K562 (cell line): ENCODE data around the gene HUNK. TPM values are rescaled to one million over a fixed set of nuclear protein-coding genes. Genes with fewer than 3 reads are reported as not detected.

Source experiments
- ATAC-seq: fragments of 200-7000 bp; cut with Tn5 transposase; 3 replicates; pipeline ENCODE4 v1.9.1; 2020; ENCODE audit warnings: moderate library complexity
- BruUV-seq: library from RNA; stranded (reverse); fragments of 400-500 nt; replicated peaks from 2 replicates; lab custom pipeline; 2021; lab: Mats Ljungman, UMichigan
- CTCF ChIA-PET: fragments of 300-600 bp; formaldehyde crosslinking; extraction: SDS; loops from one replicate; lab custom pipeline; 2021; ENCODE audit warnings: low intra/inter-chr PET ratio; lab: Yijun Ruan, JAX
- POLR2A ChIA-PET: fragments of 300-600, 350-650 bp; sonication (Branson Sonifier 250); formaldehyde crosslinking; extraction: SDS; loops from one replicate; lab custom pipeline; 2021; ENCODE audit warnings: antibody characterized with exemption, inconsistent platforms; lab: Yijun Ruan, JAX
- DNase-seq, 4 experiments: peaks; one replicate each; pipeline versions ENCODE4 v3.0.0 to v3.0.0-alpha.2; 2011 to 2018; ENCODE audit warnings: low spot score in 3 of 4, mixed read lengths in 3 of 4; ENCODE audit errors: extremely low read depth in 1 of 4
- FAIRE-seq: peaks from 2 replicates; lab custom pipeline; 2011; peaks lifted over from hg19 to GRCh38; lab: Jason Lieb, UNC
- H2AFZ ChIP-seq: 2 replicates; pipeline ENCODE4 v1.6.0; 2011; ENCODE audit warnings: low read depth, low read length, control low read depth, inconsistent platforms
- H3K27ac ChIP-seq: fragments of 200-600 bp; 3 replicates; pipeline ENCODE4 v1.8.0; 2011; ENCODE audit warnings: low read depth, mild to moderate bottlenecking, control low read depth, inconsistent platforms, low read length, moderate library complexity, mixed read lengths; ENCODE audit errors: extremely low read depth
- H3K27me3 ChIP-seq, 2 experiments: fragments of 300-600 bp in 1 of 2; 2 replicates in 1 of 2; 3 replicates in 1 of 2; pipeline versions ENCODE4 v1.6.0 to v1.8.0; 2011; ENCODE audit warnings: inconsistent platforms in 2 of 2, low read length in 2 of 2, mild to moderate bottlenecking in 1 of 2, mixed read lengths in 1 of 2, moderate library complexity in 1 of 2; ENCODE audit not compliant: control insufficient read depth in 2 of 2, insufficient read depth in 2 of 2
- H3K36me3 ChIP-seq: fragments of 300-600 bp; 3 replicates; pipeline ENCODE4 v1.8.0; 2011; ENCODE audit warnings: mild to moderate bottlenecking, low read length, inconsistent platforms; ENCODE audit not compliant: control insufficient read depth, insufficient read depth
- H3K4me1 ChIP-seq, 2 experiments: fragments of 200-600 bp in 1 of 2; replicated peaks in 1 of 2; 2 replicates in 1 of 2; 3 replicates in 1 of 2; pipeline versions ENCODE4 v1.5.1 to v1.8.0; 2011; ENCODE audit warnings: inconsistent platforms in 2 of 2, low read length in 2 of 2, mild to moderate bottlenecking in 1 of 2, mixed read lengths in 1 of 2, moderate library complexity in 1 of 2; ENCODE audit not compliant: control insufficient read depth in 2 of 2, insufficient read depth in 2 of 2
- H3K4me2 ChIP-seq: 2 replicates; pipeline ENCODE4 v1.6.1; 2011; ENCODE audit warnings: low read length, control low read depth, inconsistent platforms, mixed read lengths; ENCODE audit not compliant: insufficient read depth
- H3K4me3 ChIP-seq: fragments of 200-600 bp; sonication (generic), shearing (Covaris generic); 2 replicates; pipeline ENCODE4 v1.5.1; 2016; ENCODE audit warnings: control low read depth, inconsistent platforms
- H3K79me2 ChIP-seq: fragments of 200-600 bp; 3 replicates; pipeline ENCODE4 v1.8.0; 2011; ENCODE audit warnings: low read length, inconsistent platforms; ENCODE audit not compliant: control insufficient read depth, insufficient read depth
- H3K9ac ChIP-seq, 2 experiments: 2 replicates each; pipeline versions ENCODE4 v1.6.0 to v1.6.1; 2011; ENCODE audit warnings: low read depth in 2 of 2, low read length in 2 of 2, control low read depth in 1 of 2, inconsistent platforms in 1 of 2, mild to moderate bottlenecking in 1 of 2, mixed read lengths in 1 of 2; ENCODE audit not compliant: insufficient read depth in 1 of 2
- H3K9me1 ChIP-seq: one replicate; pipeline ENCODE4 v1.6.0; 2011; ENCODE audit warnings: inconsistent platforms, mild to moderate bottlenecking, low read length, moderate library complexity; ENCODE audit not compliant: control insufficient read depth, insufficient read depth
- H3K9me3 ChIP-seq: replicated peaks from 2 replicates; pipeline ENCODE4 v1.5.1; 2011; ENCODE audit warnings: low read depth, low read length, inconsistent platforms; ENCODE audit not compliant: control insufficient read depth, insufficient read depth
- H4K20me1 ChIP-seq: replicated peaks from 2 replicates; pipeline ENCODE4 v1.6.1; 2011; ENCODE audit warnings: low read length, inconsistent platforms, mixed read lengths; ENCODE audit not compliant: control insufficient read depth, insufficient read depth
- BCOR ChIP-seq: fragments of 450-650 bp; IDR thresholded peaks from 2 replicates; pipeline ENCODE4 v1.6.1; 2016
- CBFA2T3 ChIP-seq: fragments of 450-650 bp; IDR thresholded peaks from 2 replicates; pipeline ENCODE4 v1.6.1; 2017
- CTBP1 ChIP-seq: fragments of 450-650 bp; IDR thresholded peaks from 2 replicates; pipeline ENCODE4 v1.6.1; 2016; ENCODE audit warnings: borderline replicate concordance
- DMBX1 ChIP-seq: fragments of 250-450 bp; sonication (Bioruptor Pico); IDR thresholded peaks from 2 replicates; pipeline ENCODE4 v1.8.0; 2022; ENCODE audit warnings: inconsistent platforms, mild to moderate bottlenecking, moderate library complexity, borderline replicate concordance
- FOS ChIP-seq: IDR thresholded peaks from 3 replicates; pipeline ENCODE4 v1.6.1; 2011; ENCODE audit not compliant: insufficient read length; ENCODE audit errors: extremely low read depth
- HDAC3 ChIP-seq: fragments of 450-650 bp; IDR thresholded peaks from 2 replicates; pipeline ENCODE4 v1.6.1; 2018; ENCODE audit warnings: borderline replicate concordance, mild to moderate bottlenecking, moderate library complexity; ENCODE audit not compliant: partially characterized antibody
- SREBF1 ChIP-seq: fragments of 150-350 bp; IDR thresholded peaks from 2 replicates; pipeline ENCODE4 v1.6.1; 2014; ENCODE audit warnings: antibody characterized with exemption, low read depth, low read length, borderline replicate concordance
- ZNF175 ChIP-seq: fragments of 200-800 bp; sonication (Bioruptor generic); IDR thresholded peaks from 2 replicates; pipeline ENCODE4 v1.6.1; 2016; ENCODE audit warnings: low read depth, mild to moderate bottlenecking, missing genetic modification characterization, missing compliant biosample characterization
- ZSCAN32 ChIP-seq: fragments of 450-650 bp; formaldehyde crosslinking; IDR thresholded peaks from 2 replicates; pipeline ENCODE4 v1.4.0; 2020; ENCODE audit warnings: mild to moderate bottlenecking, moderate library complexity
- WGBS: fragments of 100-300 bp; shearing (Covaris generic); methylation state at CpG from one replicate; pipeline ENCODE4 v1.1.6; 2016; ENCODE audit warnings: low coverage, mixed read lengths; ENCODE audit not compliant: insufficient coverage; ENCODE audit errors: missing lambda C conversion rate; 5-methylcytosine and 5-hydroxymethylcytosine counted together
- in situ Hi-C: fragments of 300-500 bp; cut with MboI; formaldehyde crosslinking; loops from 4 replicates; pipeline ENCODE4 v1.15.0; 2018; ENCODE audit warnings: inconsistent platforms, mixed read lengths
- intact Hi-C: fragments of 100-400 bp; cut with micrococcal nuclease; formaldehyde crosslinking; loops from 2 replicates; pipeline ENCODE4 v1.14.2; 2022
- polyA plus RNA-seq, 8 experiments: library from polyadenylated mRNA; depleted of rRNA in 4 of 8; stranded (reverse) in 5 of 8; unstranded in 3 of 8; fragments of >200 nt; fragmentation: Nextera tagmentation in 2 of 8; fragmentation: Illumina TruSeq in 1 of 8; extraction: Ambion mirVana in 2 of 8; extraction: Trizol in 1 of 8; gene quantifications; 2 replicates each; pipeline versions ENCODE4 v1.2.1 to v1.2.3, GENCODE V29; 2011 to 2014; ENCODE audit warnings: inconsistent platforms in 1 of 8, missing spikeins in 1 of 8
- total RNA-seq, 7 experiments: library from RNA; depleted of rRNA in 6 of 7; stranded (reverse); fragments of >200 nt in 6 of 7; fragmentation: Illumina TruSeq in 2 of 7; extraction: Trizol in 2 of 7; gene quantifications; 2 replicates each; pipeline versions ENCODE4 v1.2.1 to v1.2.3, GENCODE V29; 2011 to 2021; ENCODE audit warnings: low replicate concordance in 1 of 7
- TF ChIP-seq, protein P1 (sequence below): fragments of 150-350 bp; conservative IDR thresholded peaks from 2 replicates; pipeline ENCODE4 v1.6.1; 2014; ENCODE audit warnings: low read length
- TF ChIP-seq, protein P2 (sequence below): sonication (generic); formaldehyde crosslinking; IDR thresholded peaks from 2 replicates; pipeline ENCODE4 v1.8.0; 2023; ENCODE audit warnings: missing genetic modification reagents, mild to moderate bottlenecking, borderline replicate concordance
- TF ChIP-seq, protein P3 (sequence below): IDR thresholded peaks from 2 replicates; pipeline ENCODE4 v1.6.1; 2011; ENCODE audit not compliant: insufficient read length; ENCODE audit errors: extremely low read depth

HUNK gene
- total and polyA plus RNA-seq, 9 of the 15 experiments (the other 6 are each of a cell fraction or from before 2014, with no cell fraction given): not detected

DNA sequence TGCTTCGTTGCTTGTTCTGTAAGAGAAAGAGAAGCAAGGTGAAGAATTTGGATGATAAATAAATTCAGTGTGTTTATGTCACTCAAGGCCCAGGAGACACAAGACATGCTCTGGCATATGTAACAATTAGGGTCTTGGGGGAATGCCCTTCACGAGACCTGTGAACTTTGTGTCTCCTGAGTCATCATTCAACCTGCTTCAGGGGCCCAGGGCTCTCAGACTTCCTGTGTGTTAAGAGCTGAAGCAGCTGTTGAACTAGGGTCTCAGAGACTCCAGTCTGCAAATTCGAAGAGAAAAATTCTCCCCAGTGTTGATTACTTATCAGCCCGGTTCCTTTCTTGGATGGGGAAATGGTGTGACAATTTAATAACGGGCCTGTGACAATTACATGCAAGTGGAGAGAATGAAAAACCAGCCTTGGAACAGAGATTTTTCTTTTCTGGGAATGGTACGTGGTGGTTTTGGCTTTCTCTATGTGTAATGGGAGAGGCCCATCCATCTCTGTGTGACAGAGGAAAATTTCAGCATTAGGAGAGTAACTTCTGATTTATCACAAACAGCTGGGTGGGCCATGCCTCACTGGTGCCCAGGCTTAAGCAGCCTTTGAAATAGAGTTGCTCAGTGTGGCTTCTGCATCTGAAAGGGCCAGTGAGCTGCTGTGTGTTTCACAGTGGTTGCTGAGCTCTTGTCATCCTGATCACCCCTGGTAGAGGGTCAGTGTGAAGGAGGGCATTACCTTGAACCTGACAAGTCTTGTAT, 22.4 kb downstream of the HUNK start (continued):
- TF ChIP-seq ZNF175 (CRISPR knock-in tag) (no peak), HDAC3 (no peak), FOS (no peak), BCOR (no peak)

DNA sequence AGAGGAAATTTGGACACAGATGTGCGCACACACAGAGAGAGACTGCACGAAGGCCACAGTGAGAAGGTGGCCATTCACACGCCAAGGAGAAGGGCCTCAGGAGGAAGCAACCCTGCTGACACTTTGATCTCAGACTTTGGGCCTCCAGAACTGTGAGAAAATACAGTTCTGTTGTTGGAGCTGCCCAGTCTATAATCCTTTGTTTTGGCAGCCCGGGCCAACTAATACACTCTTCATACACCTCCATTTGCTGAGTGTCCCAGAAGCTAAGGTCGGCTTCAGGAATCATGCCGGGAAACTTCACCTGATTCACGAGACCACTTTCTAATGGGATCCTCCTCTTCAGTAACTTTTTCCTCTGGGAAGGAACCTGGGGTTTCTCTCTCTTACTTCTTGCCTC, 23.2 kb downstream of the HUNK start:
- Histone ChIP-seq H3K9me1 (no peaks in the 10 kb centered on the region), H4K20me1 (no peaks in the 10 kb centered on the region), H3K4me2 (no peak overlapping the region), H3K9me3 (no peaks in the 10 kb centered on the region), H3K4me1 (no peaks in the 10 kb centered on the region), H3K27ac (no peak overlapping the region), H2AFZ (no peak overlapping the region), H3K9ac (no peak overlapping the region), H3K27me3 (peaks cover 18 to 19% of the 10 kb centered on the region in 2 experiments; a peak in 4 of 5 replicates), H3K79me2 (no peaks in the 10 kb centered on the region), H3K4me3 (no peak overlapping the region), H3K36me3 (no peaks in the 10 kb centered on the region)
- WGBS: 0% methylated on average over 7 of the region's 7 CpGs
- CTCF ChIA-PET: no interaction called here
- POLR2A ChIA-PET: interaction anchor here (0.8 kb wide), 1 partner anchor 427 kb away, joined by 4 read pairs; no protein-coding TSS in a partner anchor
- ATAC-seq (no peak), DNase-seq (no peak), FAIRE-seq (no peak)
- intact Hi-C loops (no loop called here), in situ Hi-C loops (no loop called here)
- BruUV-seq: no TSS peak
- TF ChIP-seq, protein P1, sequence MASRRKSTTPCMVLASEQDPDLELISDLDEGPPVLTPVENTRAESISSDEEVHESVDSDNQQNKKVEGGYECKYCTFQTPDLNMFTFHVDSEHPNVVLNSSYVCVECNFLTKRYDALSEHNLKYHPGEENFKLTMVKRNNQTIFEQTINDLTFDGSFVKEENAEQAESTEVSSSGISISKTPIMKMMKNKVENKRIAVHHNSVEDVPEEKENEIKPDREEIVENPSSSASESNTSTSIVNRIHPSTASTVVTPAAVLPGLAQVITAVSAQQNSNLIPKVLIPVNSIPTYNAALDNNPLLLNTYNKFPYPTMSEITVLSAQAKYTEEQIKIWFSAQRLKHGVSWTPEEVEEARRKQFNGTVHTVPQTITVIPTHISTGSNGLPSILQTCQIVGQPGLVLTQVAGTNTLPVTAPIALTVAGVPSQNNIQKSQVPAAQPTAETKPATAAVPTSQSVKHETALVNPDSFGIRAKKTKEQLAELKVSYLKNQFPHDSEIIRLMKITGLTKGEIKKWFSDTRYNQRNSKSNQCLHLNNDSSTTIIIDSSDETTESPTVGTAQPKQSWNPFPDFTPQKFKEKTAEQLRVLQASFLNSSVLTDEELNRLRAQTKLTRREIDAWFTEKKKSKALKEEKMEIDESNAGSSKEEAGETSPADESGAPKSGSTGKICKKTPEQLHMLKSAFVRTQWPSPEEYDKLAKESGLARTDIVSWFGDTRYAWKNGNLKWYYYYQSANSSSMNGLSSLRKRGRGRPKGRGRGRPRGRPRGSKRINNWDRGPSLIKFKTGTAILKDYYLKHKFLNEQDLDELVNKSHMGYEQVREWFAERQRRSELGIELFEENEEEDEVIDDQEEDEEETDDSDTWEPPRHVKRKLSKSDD: no peak
- TF ChIP-seq SREBF1 (no peak), DMBX1 (CRISPR knock-in tag) (no peak), CBFA2T3 (no peak), CTBP1 (no peak), ZSCAN32 (CRISPR knock-in tag) (no peak)
- TF ChIP-seq, protein P2, sequence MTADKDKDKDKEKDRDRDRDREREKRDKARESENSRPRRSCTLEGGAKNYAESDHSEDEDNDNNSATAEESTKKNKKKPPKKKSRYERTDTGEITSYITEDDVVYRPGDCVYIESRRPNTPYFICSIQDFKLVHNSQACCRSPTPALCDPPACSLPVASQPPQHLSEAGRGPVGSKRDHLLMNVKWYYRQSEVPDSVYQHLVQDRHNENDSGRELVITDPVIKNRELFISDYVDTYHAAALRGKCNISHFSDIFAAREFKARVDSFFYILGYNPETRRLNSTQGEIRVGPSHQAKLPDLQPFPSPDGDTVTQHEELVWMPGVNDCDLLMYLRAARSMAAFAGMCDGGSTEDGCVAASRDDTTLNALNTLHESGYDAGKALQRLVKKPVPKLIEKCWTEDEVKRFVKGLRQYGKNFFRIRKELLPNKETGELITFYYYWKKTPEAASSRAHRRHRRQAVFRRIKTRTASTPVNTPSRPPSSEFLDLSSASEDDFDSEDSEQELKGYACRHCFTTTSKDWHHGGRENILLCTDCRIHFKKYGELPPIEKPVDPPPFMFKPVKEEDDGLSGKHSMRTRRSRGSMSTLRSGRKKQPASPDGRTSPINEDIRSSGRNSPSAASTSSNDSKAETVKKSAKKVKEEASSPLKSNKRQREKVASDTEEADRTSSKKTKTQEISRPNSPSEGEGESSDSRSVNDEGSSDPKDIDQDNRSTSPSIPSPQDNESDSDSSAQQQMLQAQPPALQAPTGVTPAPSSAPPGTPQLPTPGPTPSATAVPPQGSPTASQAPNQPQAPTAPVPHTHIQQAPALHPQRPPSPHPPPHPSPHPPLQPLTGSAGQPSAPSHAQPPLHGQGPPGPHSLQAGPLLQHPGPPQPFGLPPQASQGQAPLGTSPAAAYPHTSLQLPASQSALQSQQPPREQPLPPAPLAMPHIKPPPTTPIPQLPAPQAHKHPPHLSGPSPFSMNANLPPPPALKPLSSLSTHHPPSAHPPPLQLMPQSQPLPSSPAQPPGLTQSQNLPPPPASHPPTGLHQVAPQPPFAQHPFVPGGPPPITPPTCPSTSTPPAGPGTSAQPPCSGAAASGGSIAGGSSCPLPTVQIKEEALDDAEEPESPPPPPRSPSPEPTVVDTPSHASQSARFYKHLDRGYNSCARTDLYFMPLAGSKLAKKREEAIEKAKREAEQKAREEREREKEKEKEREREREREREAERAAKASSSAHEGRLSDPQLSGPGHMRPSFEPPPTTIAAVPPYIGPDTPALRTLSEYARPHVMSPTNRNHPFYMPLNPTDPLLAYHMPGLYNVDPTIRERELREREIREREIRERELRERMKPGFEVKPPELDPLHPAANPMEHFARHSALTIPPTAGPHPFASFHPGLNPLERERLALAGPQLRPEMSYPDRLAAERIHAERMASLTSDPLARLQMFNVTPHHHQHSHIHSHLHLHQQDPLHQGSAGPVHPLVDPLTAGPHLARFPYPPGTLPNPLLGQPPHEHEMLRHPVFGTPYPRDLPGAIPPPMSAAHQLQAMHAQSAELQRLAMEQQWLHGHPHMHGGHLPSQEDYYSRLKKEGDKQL: no peak
- TF ChIP-seq, protein P3, sequence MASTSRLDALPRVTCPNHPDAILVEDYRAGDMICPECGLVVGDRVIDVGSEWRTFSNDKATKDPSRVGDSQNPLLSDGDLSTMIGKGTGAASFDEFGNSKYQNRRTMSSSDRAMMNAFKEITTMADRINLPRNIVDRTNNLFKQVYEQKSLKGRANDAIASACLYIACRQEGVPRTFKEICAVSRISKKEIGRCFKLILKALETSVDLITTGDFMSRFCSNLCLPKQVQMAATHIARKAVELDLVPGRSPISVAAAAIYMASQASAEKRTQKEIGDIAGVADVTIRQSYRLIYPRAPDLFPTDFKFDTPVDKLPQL: no peak
